ENCODE data around the gene MRPL39.

- TF ChIP-seq NFIC (IDR thresholded peaks at IDR 0.05) (no peak), USF1 (IDR thresholded peaks at IDR 0.05) (no peak), RAD21 (IDR thresholded peaks at IDR 0.05; ENCODE audit: low read depth) (no peak), YY1 (IDR thresholded peaks at IDR 0.05; ENCODE audit: low read depth) (no peak), TEAD4 (IDR thresholded peaks at IDR 0.05) (no peak), TAF1 (IDR thresholded peaks at IDR 0.05; ENCODE audit: low read depth) (no peak), MAX (IDR thresholded peaks at IDR 0.05) (no peak), EGR1 (IDR thresholded peaks at IDR 0.05) (no peak), CEBPB (IDR thresholded peaks at IDR 0.05) (no peak), REST (IDR thresholded peaks at IDR 0.05; ENCODE audit: low read depth) (no peak), EP300 (IDR thresholded peaks at IDR 0.05; ENCODE audit: borderline replicate concordance) (no peak), ZBTB7A (IDR thresholded peaks at IDR 0.05; ENCODE audit: low read depth) (no peak)
Observed at GRCh38 chr21:25562660-25563059, 44.6 kb downstream of the MRPL39 start.

All from Ishikawa (cell line).